Activated effector memory CD4-positive, alpha-beta T cell treated with Interleukin-2 at 50 U/mL for 16 hours (primary cell): ENCODE measurements around the gene ZNF765.
A peak's percentile ranks its signal among the peaks of the same experiment; 100 is the strongest.
"Not testable (repeated sequence)": the region's sequence is repeated elsewhere in the genome, so short reads cannot be mapped to it uniquely, and the experiment has no call there.

Experiments used
- DNase-seq: peaks from one replicate; pipeline ENCODE4 v3.0.0-alpha.2; 2020

The ZNF765 gene

DNA sequence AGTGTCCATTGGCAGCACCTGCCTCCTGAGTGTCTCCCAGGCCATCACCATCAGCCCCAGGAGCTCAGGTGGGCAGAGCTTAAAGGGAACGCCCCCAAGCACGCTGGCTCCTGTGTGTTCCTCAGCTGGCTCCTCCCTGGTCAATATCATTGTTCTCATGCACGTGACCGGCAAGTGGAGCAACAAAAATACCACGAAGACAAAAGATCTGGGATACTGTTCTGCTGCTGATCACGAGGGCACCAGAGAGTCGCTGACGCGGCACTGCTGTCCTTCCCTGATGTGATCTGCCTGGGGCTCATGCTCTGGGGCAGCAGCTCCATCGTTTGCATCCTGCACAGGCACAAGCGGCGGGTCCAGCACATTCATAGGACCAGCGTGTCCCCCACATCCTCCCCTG, 28.1 kb downstream of the ZNF765 start:
- not testable (repeated sequence) for DNase-seq

DNA sequence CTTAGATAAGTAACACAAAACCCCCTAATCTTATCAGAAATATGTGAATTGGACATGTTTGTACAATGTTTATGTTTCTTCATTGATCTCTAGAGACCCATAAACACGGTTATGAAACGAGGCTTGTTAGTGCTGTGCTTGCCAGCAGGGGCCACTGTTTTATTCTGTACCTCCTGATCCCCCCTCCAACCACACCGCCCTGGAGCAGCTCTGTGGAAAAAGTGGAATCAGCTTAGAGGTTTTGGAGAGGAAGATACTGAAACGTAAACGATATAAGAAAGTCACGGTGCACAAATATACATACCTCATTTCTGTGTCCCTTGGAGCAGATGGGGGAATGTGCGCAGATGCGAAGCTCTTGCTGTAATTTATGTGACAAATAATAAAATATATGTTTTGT, 28.7 kb downstream of the ZNF765 start:
- not testable (repeated sequence) for DNase-seq

- peak; percentile 33 for DNase-seq
These were observed 30.1 kb downstream of the ZNF765 start for GRCh38 chr19:53424968-53425597.

DNA sequence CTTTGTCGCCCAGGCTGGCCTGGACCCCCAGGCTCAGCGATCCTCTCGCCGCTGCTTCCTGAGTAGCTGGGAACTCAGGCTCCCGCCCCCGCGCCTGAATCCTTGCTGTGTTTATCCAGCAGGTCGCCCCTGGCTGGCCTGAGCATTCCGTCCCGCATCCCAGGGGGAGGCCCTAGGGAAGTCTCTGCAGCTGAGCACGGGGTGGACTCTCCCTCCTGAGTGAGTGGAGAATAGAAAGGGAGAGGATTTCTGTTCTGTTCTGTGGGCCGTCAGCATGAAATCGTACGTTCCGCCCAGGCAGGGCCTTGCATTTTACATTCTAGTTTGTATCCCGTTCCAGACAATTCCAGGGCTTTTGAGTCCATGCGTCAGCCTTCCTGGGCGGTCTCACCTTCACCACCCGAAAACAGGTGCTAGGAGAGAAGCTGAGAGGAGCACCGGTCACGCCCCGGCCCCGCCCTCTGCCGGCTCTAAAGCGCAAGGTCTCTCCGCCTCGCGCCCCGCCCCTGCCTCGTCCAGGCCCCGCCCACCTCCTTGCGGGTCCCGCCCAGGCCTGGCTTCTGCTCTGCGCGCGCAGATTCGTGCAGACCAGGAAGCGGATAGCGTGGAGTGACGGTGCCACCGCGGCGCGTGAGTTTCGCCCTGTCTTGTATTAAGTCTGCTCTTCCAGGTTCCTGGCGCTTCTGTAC, 36.6 kb downstream of the ZNF765 start, which contains the start of gene ZNF761:
TSS of gene ZNF761 (plus strand) at position 586 of the 689 bp plus-strand sequence. CDS start 15,285 bp downstream, outside the sequence.
- peak; percentile 98 for DNase-seq

DNA sequence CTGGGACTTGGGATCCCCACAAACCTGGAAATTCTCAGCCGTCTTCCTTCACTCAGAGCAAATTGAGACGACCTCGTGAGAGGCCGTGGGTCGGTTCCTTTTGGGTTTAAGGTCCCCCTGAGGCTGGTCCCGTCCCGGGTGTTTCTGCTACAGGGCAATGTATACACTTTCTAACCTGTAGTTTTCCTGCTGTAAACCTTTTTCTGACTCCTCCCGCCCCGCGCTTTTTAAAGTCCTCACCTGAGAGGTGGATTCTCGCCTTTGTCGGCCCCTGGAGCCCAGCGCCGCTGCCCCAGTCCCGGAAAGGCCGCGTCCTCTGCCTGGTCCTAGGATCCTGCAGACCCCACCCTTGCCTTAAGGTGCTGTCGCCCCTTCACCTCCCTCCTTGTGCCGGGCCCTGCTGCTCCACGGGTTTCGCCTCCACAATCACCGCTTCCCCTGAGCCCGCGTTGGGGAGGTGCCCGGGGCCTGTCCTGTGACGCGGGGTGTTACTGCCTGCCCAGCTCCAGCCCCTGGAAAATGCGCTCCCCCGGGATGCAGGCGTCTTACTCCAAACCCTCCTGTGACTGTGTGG, 37.2 kb downstream of the ZNF765 start:
- DNase-seq = no peak

GRCh38 chr19:53443809-53444208, 48.9 kb downstream of the ZNF765 start:
- DNase-seq = not testable (repeated sequence)

GRCh38 chr19:53447196-53447595, 52.2 kb downstream of the ZNF765 start:
- DNase-seq = not testable (repeated sequence)

GRCh38 chr19:53455828-53456227, 60.9 kb downstream of the ZNF765 start:
- no peak for DNase-seq

GRCh38 chr19:53460131-53460721, 65.3 kb downstream of the ZNF765 start:
- not testable (repeated sequence) for DNase-seq

- DNase-seq = no peak
These were observed 66.9 kb downstream of the ZNF765 start for GRCh38 chr19:53461866-53462265.

DNA sequence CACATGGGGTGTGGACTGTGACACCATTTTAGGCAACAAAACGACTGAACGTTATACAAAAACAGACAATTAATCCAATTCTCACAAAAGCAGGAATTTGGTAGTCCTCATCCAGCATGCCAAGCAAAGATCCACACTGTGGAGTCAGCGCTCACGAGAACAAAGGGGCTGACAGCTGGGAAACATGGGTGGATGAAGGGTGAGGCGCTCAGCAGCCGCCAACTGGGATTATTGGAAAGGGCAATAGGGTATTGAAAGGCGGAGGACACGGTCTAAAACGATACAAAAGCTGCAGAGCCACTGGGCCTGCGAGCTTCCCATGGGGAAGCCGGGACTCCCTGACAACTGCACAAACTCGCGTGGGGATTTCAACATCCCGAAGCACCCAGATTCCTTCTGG, 67.9 kb downstream of the ZNF765 start:
- DNase-seq = no peak

GRCh38 chr19:53463263-53463662, 68.3 kb downstream of the ZNF765 start:
- DNase-seq = no peak

GRCh38 chr19:53466726-53467484, 72.0 kb downstream of the ZNF765 start:
- no peak for DNase-seq

GRCh38 chr19:53467485-53468262, 72.7 kb downstream of the ZNF765 start, which contains the start of gene ZNF813:
ZNF813 (plus strand) TSS chr19:53467733; CDS start chr19:53483823, 16,090 bp downstream.
- DNase-seq = peak; percentile 94

DNA sequence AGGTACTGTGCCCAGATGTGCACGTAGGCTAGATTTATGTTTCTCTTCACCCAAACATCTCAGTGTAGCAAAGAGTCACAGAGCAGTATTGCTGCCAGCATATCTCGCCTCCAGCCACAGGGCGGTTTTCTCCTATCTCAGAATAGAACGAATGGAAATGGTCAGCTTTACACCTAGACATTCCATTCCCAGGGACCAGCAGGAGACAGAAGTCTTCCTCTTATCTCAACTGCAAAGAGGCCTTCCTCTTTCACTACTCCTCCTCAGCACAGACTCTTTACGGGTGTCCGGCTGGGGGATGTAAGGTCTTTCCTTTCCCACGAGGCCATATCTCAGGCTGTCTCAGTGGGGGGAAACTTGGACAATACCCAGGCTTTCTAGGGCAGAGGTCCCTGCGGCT, 73.7 kb downstream of the ZNF765 start:
- DNase-seq = not testable (repeated sequence)

- DNase-seq = no peak
These were observed 77.0 kb downstream of the ZNF765 start for GRCh38 chr19:53471916-53472315.

DNA sequence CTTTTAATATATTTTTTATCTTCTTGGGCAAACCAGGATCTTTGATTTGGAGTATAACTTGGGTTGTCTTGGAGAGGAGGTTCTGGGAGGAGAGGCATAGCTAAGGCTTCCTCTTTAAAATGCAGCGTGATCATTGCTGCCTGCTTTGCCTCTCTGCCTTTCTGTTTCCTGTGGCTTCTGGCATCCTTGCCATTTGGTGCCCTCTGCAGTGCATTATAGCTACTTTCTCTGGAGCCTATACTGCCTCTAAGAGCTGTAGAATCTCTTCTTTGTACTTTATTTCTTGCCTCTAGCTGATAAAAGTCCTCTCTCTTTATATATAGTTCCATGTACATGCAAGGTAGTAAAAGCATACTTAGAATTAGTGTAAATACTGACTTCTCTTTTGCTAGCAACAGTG, 79.9 kb downstream of the ZNF765 start:
- DNase-seq = not testable (repeated sequence)

DNA sequence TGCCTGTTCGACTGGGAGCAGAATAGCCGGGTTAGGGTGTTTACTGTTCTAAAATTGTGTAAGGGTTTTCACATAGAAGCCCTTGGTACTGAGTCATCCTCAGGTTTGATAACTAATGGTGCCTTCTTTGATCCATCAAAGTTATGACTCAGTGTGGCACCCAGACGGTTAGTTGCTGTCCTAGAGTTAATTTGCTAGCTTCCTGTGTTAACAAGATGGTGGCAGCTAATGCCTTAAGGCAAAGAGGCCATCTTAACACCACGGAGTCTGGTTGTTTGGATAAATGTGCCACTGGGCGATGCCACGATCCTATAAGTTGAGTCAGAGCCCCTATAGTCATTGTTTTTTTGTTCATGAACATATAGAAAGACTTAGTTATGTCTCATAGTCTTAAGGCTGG, 80.5 kb downstream of the ZNF765 start:
- not testable (repeated sequence) for DNase-seq
